H1 (cell line): ENCODE results near the gene ATP6V0E2. TPM values are rescaled to one million over a fixed set of nuclear protein-coding genes. Genes with fewer than 3 reads are reported as not detected.
A peak's percentile ranks its signal among the peaks of the same experiment; 100 is the strongest.

ENCODE experiments used
- CHD7 ChIP-seq: fragments of 300-600 bp; sonication (generic); IDR thresholded peaks from 2 replicates; pipeline ENCODE4 v1.7.1; 2012; ENCODE audit warnings: low read length, moderate library complexity, mild to moderate bottlenecking, inconsistent platforms; ENCODE audit not compliant: insufficient replicate concordance
- EGR1 ChIP-seq: IDR thresholded peaks from 2 replicates; pipeline ENCODE4 v1.6.1; 2011; ENCODE audit warnings: low read depth, low read length, borderline replicate concordance
- EP300 ChIP-seq, 2 experiments: IDR thresholded peaks; 1 replicate in 1 of 2; 2 replicates in 1 of 2; pipeline ENCODE4 v1.6.1; 2011 to 2012; ENCODE audit warnings: low read depth in 2 of 2, low read length in 2 of 2, mild to moderate bottlenecking in 2 of 2, borderline replicate concordance in 1 of 2, inconsistent platforms in 1 of 2, moderate library complexity in 1 of 2
- FOSL1 ChIP-seq: IDR thresholded peaks from 2 replicates; pipeline ENCODE4 v1.6.1; 2011; ENCODE audit warnings: mild to moderate bottlenecking, low read depth, low read length, moderate library complexity; ENCODE audit not compliant: insufficient read depth
- MAX ChIP-seq: IDR thresholded peaks from 2 replicates; pipeline ENCODE4 v1.6.1; 2012; ENCODE audit warnings: inconsistent platforms
- RNF2 ChIP-seq: fragments of 200-900, 300-1000 bp; sonication (generic); IDR thresholded peaks from 2 replicates; pipeline ENCODE4 v1.7.1; 2016; ENCODE audit warnings: borderline replicate concordance, low read depth, mild to moderate bottlenecking, antibody characterized with exemption, low read length; ENCODE audit not compliant: poor library complexity, severe bottlenecking; ENCODE audit errors: missing control alignments
- SIN3A ChIP-seq, 2 experiments: IDR thresholded peaks in 1 of 2; conservative IDR thresholded peaks in 1 of 2; 2 replicates each; pipeline ENCODE4 v1.6.1; 2011 to 2012; ENCODE audit warnings: low read length in 2 of 2, improper control_type of control experiment in 1 of 2, low read depth in 1 of 2, mild to moderate bottlenecking in 1 of 2
- SP2 ChIP-seq: IDR thresholded peaks from 2 replicates; pipeline ENCODE4 v1.6.1; 2012; ENCODE audit warnings: mild to moderate bottlenecking, low read length, inconsistent platforms
- polyA plus RNA-seq, 7 experiments: library from polyadenylated mRNA; depleted of rRNA in 3 of 7; stranded (reverse) in 5 of 7; unstranded in 2 of 7; fragments of >200 nt in 5 of 7; fragments of 200-250 nt in 2 of 7; gene quantifications; 1 replicate in 5 of 7; 2 replicates in 1 of 7; 4 replicates in 1 of 7; pipeline versions ENCODE4 v1.2.1 to v1.2.3, GENCODE V29; 2011 to 2013; ENCODE audit warnings: missing spikeins in 2 of 7, mixed read lengths in 2 of 7
- total RNA-seq: library from RNA; stranded (reverse); fragmentation: NEBNext Ultra II Directional; extraction: Animal tissue kit (Norgen Biotek cat#: 25700); gene quantifications from 2 replicates; pipeline ENCODE4 v1.2.1, GENCODE V29; 2021

Gene ATP6V0E2
- total and polyA plus RNA-seq, 2 of the 8 experiments (the other 6 are each of a cell fraction or from before 2014, with no cell fraction given) = 26.1 to 47.9 TPM

GRCh38 chr7:149860821-149861727 lies 12.7 kb upstream of the ATP6V0E2 start (continued):
- TF ChIP-seq CHD7 (no peak), SP2 (no peak), SIN3A (conservative IDR thresholded peaks at IDR 0.05 in 1 of 2, IDR thresholded peaks at IDR 0.05 in 1 of 2; ENCODE audit: low read depth in 1 of 2, low read length in 2 of 2) (no peak), RNF2 (no peak), MAX (peak; percentile 71), EGR1 (no peak), EP300 (IDR thresholded peaks at IDR 0.05; ENCODE audit: borderline replicate concordance in 1 of 2, low read depth in 2 of 2, low read length in 2 of 2) (no peak), FOSL1 (no peak)
- TF ChIP-seq, all 59 proteins: peak for 7
